ENCODE results near the gene METTL21C. TPM values are rescaled to one million over a fixed set of nuclear protein-coding genes. Genes with fewer than 3 reads are reported as not detected.

Gene METTL21C
- total RNA-seq, 1 experiment from 2014 or later: not detected

DNA sequence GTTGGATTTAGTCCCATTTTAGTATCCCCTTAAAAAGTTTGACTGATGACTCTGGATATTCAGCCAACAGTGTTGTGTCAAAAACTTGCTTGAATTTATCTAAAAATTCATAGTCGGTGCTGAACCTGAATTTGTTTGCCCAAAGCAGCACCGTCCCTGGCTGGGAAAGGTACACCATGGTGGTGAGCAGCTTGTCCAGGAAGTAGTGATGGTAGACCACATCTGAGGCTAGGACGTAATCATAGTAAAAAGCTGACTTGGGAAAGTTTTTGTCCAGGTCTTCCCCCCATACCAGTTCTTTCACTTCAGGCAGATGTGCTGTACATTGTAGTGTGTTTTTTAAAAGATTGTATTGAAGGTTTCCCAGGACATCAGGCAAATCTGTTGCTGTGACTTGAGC lies 8.8 kb downstream of the METTL21C start:
- Histone ChIP-seq H2AFZ (no peak overlapping the region), H3K4me1 (replicated peaks; ENCODE audit: insufficient read depth) (no peaks in the 10 kb centered on the region), H3K79me2 (ENCODE audit: low read depth) (no peaks in the 10 kb centered on the region), H3K9me3 (ENCODE audit: insufficient read depth, low read depth) (no peaks in the 10 kb centered on the region), H3F3A (ENCODE audit: insufficient read depth, low read depth) (no peaks in the 10 kb centered on the region), H3K9me2 (ENCODE audit: insufficient read depth) (no peaks in the 10 kb centered on the region), H4K20me1 (ENCODE audit: insufficient read depth) (no peaks in the 10 kb centered on the region), H3K36me3 (ENCODE audit: low read depth) (no peaks in the 10 kb centered on the region), H3K4me2 (no peak overlapping the region), H3K27ac (no peak overlapping the region), H3K27me3 (ENCODE audit: insufficient read depth, low read depth) (no peaks in the 10 kb centered on the region), H3K4me3 (no peak overlapping the region)
- no TSS peak for BruUV-seq (replicated peaks)
- POLR2A ChIA-PET (ENCODE audit: unreplicated experiment): no interaction called here
- CTCF ChIA-PET: no interaction called here
- no peak for TF ChIP-seq EZH2 (IDR thresholded peaks at IDR 0.05; ENCODE audit: low read depth)
- TF ChIP-seq, protein P1, sequence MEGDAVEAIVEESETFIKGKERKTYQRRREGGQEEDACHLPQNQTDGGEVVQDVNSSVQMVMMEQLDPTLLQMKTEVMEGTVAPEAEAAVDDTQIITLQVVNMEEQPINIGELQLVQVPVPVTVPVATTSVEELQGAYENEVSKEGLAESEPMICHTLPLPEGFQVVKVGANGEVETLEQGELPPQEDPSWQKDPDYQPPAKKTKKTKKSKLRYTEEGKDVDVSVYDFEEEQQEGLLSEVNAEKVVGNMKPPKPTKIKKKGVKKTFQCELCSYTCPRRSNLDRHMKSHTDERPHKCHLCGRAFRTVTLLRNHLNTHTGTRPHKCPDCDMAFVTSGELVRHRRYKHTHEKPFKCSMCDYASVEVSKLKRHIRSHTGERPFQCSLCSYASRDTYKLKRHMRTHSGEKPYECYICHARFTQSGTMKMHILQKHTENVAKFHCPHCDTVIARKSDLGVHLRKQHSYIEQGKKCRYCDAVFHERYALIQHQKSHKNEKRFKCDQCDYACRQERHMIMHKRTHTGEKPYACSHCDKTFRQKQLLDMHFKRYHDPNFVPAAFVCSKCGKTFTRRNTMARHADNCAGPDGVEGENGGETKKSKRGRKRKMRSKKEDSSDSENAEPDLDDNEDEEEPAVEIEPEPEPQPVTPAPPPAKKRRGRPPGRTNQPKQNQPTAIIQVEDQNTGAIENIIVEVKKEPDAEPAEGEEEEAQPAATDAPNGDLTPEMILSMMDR (conservative IDR thresholded peaks at IDR 0.05): no peak
- intact Hi-C loops (cut with micrococcal nuclease; ENCODE audit: unreplicated experiment): no loop called here
- DNase-seq: no peak

DNA sequence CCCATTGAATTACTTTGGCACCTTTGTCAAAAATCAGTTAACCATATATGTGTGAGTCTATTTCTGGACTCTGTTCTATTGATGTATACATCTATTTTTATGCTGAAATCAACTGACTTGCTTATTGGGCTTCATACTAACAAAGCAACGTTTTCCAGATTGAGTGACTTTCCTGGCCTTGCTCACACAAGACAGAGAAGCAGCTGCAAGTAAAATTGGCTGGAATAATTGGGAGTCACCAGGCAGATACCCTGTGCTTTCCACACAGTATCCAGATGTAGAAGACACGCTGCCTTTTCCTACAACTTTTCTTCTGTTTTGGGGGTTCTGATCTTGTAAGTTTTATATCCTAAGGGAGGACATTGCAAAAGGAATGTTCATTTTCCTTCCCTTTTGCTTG lies 11.2 kb downstream of the METTL21C start:
- Histone ChIP-seq H3K27me3 (ENCODE audit: insufficient read depth, low read depth) (no peaks in the 10 kb centered on the region), H4K20me1 (ENCODE audit: insufficient read depth) (no peaks in the 10 kb centered on the region), H3K4me1 (replicated peaks; ENCODE audit: insufficient read depth) (no peaks in the 10 kb centered on the region), H3K4me3 (no peak overlapping the region), H2AFZ (no peak overlapping the region), H3K27ac (no peak overlapping the region), H3K9me3 (ENCODE audit: insufficient read depth, low read depth) (no peaks in the 10 kb centered on the region), H3K9me2 (ENCODE audit: insufficient read depth) (no peaks in the 10 kb centered on the region), H3K36me3 (ENCODE audit: low read depth) (no peaks in the 10 kb centered on the region), H3K79me2 (ENCODE audit: low read depth) (no peaks in the 10 kb centered on the region), H3F3A (ENCODE audit: insufficient read depth, low read depth) (peaks cover 7% of the 10 kb centered on the region; the same call in 1 of the 2 replicates), H3K4me2 (no peak overlapping the region)
- TF ChIP-seq EZH2 (IDR thresholded peaks at IDR 0.05; ENCODE audit: low read depth): no peak
- TF ChIP-seq, protein P1 (conservative IDR thresholded peaks at IDR 0.05): no peak
- ChIA-PET CTCF (no interaction called here), POLR2A (ENCODE audit: unreplicated experiment) (no interaction called here)
- BruUV-seq (replicated peaks): no TSS peak
- DNase-seq: no peak
- intact Hi-C loops (cut with micrococcal nuclease; ENCODE audit: unreplicated experiment): no loop called here

DNA sequence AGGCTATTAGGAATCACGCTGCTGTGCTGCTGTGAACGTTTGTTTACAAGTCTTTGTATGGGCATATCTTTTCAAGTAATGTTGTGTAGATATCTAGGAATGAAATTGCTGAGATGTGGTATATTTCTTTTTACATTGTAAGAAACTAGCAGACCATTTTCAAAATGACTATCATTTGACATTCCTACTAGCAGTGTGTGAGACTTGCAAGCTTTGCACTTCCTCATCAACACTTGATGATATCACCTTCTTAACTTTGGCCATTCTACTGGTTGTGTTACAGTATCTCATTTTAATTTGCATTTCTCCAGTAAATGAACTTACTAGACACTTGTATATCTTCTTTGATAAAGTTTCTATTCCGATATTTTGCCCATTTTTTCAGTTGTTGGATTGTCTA lies 12.1 kb downstream of the METTL21C start:
- H3K9me2 ChIP-seq (ENCODE audit: insufficient read depth): no peaks in the 10 kb centered on the region
- H3K4me1 ChIP-seq (replicated peaks; ENCODE audit: insufficient read depth): no peaks in the 10 kb centered on the region
- no peaks in the 10 kb centered on the region for H3K36me3 ChIP-seq (ENCODE audit: low read depth)
- H3K9me3 ChIP-seq (ENCODE audit: insufficient read depth, low read depth): no peaks in the 10 kb centered on the region
- H3K27ac ChIP-seq: no peak overlapping the region
- H3F3A ChIP-seq (ENCODE audit: insufficient read depth, low read depth): peaks cover 7% of the 10 kb centered on the region; the same call in 1 of the 2 replicates
- intact Hi-C loops (cut with micrococcal nuclease; ENCODE audit: unreplicated experiment): no loop called here
- no peak for DNase-seq
- H3K27me3 ChIP-seq (ENCODE audit: insufficient read depth, low read depth): no peaks in the 10 kb centered on the region
- H3K4me2 ChIP-seq: no peak overlapping the region
- no peaks in the 10 kb centered on the region for H3K79me2 ChIP-seq (ENCODE audit: low read depth)
- POLR2A ChIA-PET (ENCODE audit: unreplicated experiment): no interaction called here
- no peak overlapping the region for H2AFZ ChIP-seq
- CTCF ChIA-PET: no interaction called here
- no peak for TF ChIP-seq EZH2 (IDR thresholded peaks at IDR 0.05; ENCODE audit: low read depth)
- TF ChIP-seq, protein P1 (conservative IDR thresholded peaks at IDR 0.05): no peak
- H3K4me3 ChIP-seq: no peak overlapping the region
- H4K20me1 ChIP-seq (ENCODE audit: insufficient read depth): no peaks in the 10 kb centered on the region
- BruUV-seq (replicated peaks): no TSS peak
